MM.1S (cell line): ENCODE data around the gene DCUN1D4.
A peak's percentile ranks its signal among the peaks of the same experiment; 100 is the strongest.

ENCODE experiments used
- CTCF ChIP-seq: fragments of 300-600 bp; sonication (generic); IDR thresholded peaks from 2 replicates; pipeline ENCODE4 v1.5.1; 2016; ENCODE audit warnings: antibody characterized with exemption, low read length, mixed read lengths
- EZH2 ChIP-seq: fragments of 300-600 bp; sonication (generic); optimal IDR thresholded peaks from 2 replicates; pipeline ENCODE3; 2017; ENCODE audit warnings: low read depth, mild to moderate bottlenecking, antibody characterized with exemption, low read length, mixed read lengths

- TF ChIP-seq CTCF = peak; percentile 86
- TF ChIP-seq EZH2 = no peak
These were observed 53.0 kb downstream of the DCUN1D4 start for GRCh38 chr4:51895816-51896408.
